VCaP (cell line): ENCODE results near the gene DUSP14.
A peak's percentile ranks its signal among the peaks of the same experiment; 100 is the strongest.
"Not testable (repeated sequence)": the region's sequence is repeated elsewhere in the genome, so short reads cannot be mapped to it uniquely, and the experiment has no call there.

Source experiments
- H3K27ac ChIP-seq: fragments of 450-650 bp; 2 replicates; pipeline ENCODE4 v1.5.1; 2017
- TF ChIP-seq, protein P1 (sequence below): fragments of 450-650 bp; conservative IDR thresholded peaks from 2 replicates; pipeline ENCODE4 v1.5.1; 2017; ENCODE audit warnings: mild to moderate bottlenecking, moderate library complexity

Gene DUSP14

GRCh38 chr17:37489197-37490001 is at the start of gene DUSP14:
Gene DUSP14, plus strand, starts transcription at chr17:37489891. Its CDS starts 22,382 bp downstream, at chr17:37512273.
- H3K27ac ChIP-seq: peak within 1 kb of the TSS; percentile 98
- TF ChIP-seq, protein P1, sequence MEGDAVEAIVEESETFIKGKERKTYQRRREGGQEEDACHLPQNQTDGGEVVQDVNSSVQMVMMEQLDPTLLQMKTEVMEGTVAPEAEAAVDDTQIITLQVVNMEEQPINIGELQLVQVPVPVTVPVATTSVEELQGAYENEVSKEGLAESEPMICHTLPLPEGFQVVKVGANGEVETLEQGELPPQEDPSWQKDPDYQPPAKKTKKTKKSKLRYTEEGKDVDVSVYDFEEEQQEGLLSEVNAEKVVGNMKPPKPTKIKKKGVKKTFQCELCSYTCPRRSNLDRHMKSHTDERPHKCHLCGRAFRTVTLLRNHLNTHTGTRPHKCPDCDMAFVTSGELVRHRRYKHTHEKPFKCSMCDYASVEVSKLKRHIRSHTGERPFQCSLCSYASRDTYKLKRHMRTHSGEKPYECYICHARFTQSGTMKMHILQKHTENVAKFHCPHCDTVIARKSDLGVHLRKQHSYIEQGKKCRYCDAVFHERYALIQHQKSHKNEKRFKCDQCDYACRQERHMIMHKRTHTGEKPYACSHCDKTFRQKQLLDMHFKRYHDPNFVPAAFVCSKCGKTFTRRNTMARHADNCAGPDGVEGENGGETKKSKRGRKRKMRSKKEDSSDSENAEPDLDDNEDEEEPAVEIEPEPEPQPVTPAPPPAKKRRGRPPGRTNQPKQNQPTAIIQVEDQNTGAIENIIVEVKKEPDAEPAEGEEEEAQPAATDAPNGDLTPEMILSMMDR: no peak

DNA sequence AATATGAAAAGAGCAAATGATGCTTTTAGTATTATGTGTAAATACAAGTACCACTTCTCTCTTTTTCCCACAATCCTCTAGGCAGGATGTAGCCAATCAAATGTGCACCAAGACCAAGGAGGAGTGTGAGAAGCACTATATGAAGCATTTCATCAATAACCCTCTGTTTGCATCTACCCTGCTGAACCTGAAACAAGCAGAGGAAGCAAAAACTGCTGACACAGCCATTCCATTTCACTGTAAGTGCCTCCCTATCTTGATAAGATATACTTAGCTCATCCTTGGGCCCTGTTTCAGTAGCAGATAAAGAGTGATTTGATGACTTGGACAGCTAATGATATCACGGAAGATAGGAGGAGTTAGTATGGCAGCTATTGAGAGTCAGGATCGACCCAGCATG is 49.3 kb upstream of the DUSP14 start:
- TF ChIP-seq, protein P1: no peak
- H3K27ac ChIP-seq: no peak overlapping the region

- H3K27ac ChIP-seq: not testable (repeated sequence)
These were observed 48.2 kb upstream of the DUSP14 start for GRCh38 chr17:37441369-37442014.

GRCh38 chr17:37446027-37446426 is 43.7 kb upstream of the DUSP14 start:
- TF ChIP-seq, protein P1: no peak
- no peak overlapping the region for H3K27ac ChIP-seq

DNA sequence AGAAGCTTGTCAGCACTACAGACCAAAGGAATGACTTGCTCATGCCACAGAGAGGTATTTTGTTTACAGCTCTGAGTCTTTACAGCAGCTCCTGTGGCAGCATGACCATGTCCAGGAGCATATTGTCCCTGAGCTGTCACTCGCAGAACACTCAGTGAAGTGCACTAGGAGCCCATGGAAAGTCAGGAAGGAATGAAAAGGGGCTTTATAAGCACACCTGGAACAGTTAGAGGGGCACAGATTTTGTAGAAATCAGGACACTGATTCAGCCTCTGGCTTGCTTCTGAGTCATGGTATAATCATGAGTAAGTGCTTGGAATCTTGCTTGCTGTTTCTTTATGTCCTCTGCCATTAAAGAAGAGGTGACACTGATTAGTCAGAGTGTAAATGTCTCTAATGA is 42.0 kb upstream of the DUSP14 start:
- TF ChIP-seq, protein P1: no peak
- H3K27ac ChIP-seq: peak overlapping the region; percentile 94

DNA sequence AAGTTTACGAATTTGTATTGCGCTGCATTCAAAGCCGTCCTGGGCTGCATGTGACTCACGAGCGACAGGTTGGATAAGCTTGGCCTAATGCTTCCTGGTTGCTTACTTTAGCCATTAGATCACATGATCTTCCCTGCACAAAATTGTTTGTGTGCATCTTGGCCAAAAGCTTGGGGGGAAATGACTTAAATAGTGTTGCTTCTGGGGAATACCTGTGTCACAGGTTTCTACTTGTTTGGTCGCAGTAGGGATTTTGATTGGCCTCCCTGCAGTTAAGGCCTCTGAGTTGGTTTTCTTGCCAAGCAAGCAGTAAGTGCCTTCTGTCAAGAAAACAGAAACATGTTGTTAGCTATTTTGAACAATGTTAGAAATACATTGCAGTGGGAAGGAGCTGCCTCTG is 39.6 kb upstream of the DUSP14 start:
- H3K27ac ChIP-seq: peak overlapping the region; percentile 94
- TF ChIP-seq, protein P1: no peak

DNA sequence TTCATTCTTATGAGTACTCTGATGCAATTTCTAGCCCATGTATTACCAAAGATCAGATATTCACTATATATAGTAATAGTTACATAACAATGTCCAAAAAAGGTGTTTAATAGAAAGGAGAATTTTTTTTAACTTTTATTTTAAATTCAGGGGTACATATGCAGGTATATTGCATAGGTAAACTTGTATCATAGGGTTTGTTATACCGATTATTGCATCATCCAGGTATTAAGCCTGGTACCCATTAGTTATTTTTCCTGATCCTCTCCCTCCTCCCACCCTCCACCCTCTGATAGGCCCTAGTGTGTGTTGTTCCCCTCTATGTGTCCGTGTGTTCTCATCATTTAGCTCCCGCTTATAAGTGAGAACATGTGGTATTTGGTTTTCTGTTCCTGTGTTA is 31.9 kb upstream of the DUSP14 start:
- not testable (repeated sequence) for H3K27ac ChIP-seq

GRCh38 chr17:37458805-37459204 is 30.9 kb upstream of the DUSP14 start:
- no peak overlapping the region for H3K27ac ChIP-seq
- TF ChIP-seq, protein P1: no peak
